HG02588 (cell line): Measurements from ENCODE around the gene PPL.

ENCODE experiments used
- ATAC-seq: cut with Tn5 transposase; IDR thresholded peaks from one replicate; pipeline ENCODE4 v1.9.1; 2021; ENCODE audit warnings: mild to moderate bottlenecking, moderate library complexity; ENCODE audit not compliant: unreplicated experiment

PPL gene

DNA sequence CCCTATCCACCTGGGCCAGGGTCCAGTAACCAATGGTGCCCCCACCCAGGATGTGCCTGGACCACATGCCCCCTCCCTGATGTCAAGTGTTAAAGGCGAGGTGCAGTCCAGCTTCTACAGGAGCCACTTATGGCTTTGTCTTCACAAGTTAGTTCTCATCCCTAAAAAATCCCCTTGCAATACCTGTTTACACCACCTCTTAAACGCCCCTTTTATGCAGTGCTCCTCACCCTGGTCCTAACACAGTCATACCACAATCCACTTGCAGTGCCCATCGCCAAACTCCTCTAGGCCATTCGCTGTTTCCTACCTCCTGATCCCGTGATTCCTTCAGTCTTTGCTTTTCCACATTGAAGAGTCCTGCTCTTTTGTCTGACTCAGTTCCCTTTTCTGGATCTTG is 97.0 kb downstream of the PPL start:
- ATAC-seq, result no peak

DNA sequence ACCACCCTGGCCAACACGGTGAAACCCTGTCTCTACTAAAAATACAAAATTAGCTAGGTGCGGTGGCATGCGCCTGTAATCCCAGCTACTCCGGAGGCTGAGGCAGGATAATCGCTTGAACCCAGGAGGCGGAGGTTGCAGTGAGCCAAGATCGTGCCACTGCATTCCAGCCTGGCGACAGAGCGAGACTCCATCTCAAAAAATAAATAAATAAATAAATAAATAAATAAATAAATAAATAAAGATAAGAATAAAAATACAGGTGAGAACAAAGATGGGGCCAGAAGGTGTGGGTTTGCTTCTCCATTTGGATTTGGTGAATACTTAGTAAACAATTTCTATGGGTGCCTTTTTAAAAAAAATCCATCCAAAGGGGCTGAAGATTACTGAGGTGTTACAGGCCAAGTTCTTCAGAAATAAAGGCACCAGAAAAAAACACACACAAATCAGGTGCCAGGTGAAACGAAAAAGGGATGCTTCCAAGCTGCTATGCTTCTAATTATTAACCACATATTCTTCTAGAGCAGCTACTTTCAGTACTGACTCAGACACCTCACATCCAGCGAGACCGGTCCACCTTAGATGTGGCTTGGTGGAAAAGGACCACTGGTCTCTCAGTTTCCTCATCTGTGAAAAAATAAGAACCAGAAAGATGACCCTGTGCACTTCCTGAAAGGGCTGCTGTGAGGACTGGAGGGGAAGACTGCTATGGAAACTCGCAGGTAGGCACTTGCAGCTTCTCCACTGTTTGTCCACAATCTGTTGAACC is 99.0 kb downstream of the PPL start:
- no peak for ATAC-seq

DNA sequence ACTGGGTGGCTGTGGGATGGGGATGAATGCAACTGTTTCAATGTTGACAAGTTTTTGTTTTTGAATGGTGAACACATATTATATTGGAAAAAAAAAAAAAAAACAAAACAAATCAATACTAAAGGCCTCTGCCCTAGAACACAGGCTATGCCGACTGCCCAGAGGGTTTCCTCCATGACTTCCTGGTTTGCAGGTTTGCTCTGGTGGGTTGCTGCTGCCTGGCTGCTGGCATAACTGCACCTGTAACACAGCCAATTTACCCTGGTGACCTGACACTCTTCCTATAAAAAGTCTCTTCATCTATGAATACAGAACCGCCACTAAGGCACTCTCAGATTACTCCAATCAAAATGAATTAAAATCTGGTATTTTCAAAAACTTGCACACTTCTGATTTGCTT is 100.2 kb downstream of the PPL start:
- no peak for ATAC-seq

DNA sequence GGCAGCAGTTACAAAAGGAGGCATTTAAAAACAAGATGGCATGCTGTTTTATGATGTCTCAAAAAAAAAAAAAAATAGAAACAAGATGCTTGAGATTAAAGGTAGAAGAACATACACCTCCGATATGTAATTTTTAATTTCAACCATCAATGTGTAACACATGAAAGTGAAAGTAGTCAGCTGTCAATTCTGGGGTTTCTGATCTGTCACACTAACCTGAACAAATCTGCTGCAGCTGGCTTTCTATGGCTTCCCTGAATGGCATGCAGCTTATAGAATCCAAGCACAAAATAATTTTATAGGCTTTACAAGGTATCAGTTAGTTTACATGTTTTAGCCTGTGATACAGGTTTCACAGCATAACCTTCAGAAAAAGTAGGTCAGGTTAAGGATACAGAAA is 103.4 kb downstream of the PPL start:
- no peak for ATAC-seq

DNA sequence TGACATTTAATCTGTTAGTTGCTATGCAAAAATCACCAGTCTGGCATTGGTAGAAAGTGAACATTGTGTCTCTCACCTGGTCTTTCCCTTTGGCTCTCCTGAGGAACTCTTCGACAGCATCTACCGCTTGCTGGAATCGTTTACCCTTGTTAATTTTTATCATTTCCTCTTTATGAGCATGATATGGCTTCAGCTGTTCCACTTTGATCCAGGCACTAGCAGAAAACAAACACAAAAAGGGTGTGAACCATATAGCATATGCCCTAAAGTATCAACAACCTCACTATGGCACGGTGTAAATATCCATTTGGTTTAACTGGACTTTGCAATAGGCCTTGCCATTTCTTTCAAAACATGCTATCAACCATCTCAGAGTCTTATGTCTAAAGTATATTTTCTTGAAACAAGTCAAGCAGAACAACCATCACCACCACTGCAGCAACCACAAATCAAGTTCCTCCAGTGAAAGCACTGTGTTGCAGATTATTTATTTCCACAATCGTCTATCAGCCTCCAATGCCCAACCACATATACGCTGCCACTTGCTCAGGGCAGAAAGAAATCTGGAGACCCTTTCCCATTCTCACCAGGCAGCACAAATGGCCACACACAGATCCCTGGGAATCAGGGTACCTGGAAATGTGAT is 104.1 kb downstream of the PPL start:
- ATAC-seq, result no peak
